Tibial artery (tissue), 4 donors: ENCODE data around the gene RASA3.
"Not testable (repeated sequence)": the region's sequence is repeated elsewhere in the genome, so short reads cannot be mapped to it uniquely, and the experiment has no call there.

Source experiments
- DNase-seq, 2 donors: peaks; one replicate each; pipeline ENCODE4 v3.0.0-alpha.2; 2019
- H3K27ac ChIP-seq, 2 donors: fragments of 200-600 bp; sonication (generic) in 1 of 2; 1 replicate in 1 of 2; 2 replicates in 1 of 2; pipeline ENCODE4 v1.5.1; 2018 to 2019; ENCODE audit warnings: mild to moderate bottlenecking in 1 of 2
- H3K27me3 ChIP-seq, 2 donors: fragments of 200-600 bp; sonication (generic) in 1 of 2; one replicate each; pipeline versions ENCODE4 v1.5.1 to v1.6.0; 2016 to 2019
- H3K36me3 ChIP-seq, 3 donors: fragments of 200-600 bp; sonication (generic) in 2 of 3; one replicate each; pipeline ENCODE4 v1.5.1; 2016 to 2019; ENCODE audit warnings: mild to moderate bottlenecking in 2 of 3
- H3K4me1 ChIP-seq, 4 donors: fragments of 200-600 bp; sonication (generic) in 2 of 4; 1 replicate in 3 of 4; 2 replicates in 1 of 4; pipeline ENCODE4 v1.5.1; 2016 to 2019
- H3K4me3 ChIP-seq, 2 donors: fragments of 200-600 bp; sonication (generic) in 1 of 2; 1 replicate in 1 of 2; 2 replicates in 1 of 2; pipeline ENCODE4 v1.5.1; 2018 to 2019; ENCODE audit warnings: mild to moderate bottlenecking in 2 of 2
- H3K9me3 ChIP-seq, 3 donors: fragments of 200-600 bp; sonication (generic) in 1 of 3; one replicate each; pipeline ENCODE4 v1.5.1; 2016 to 2019
- intact Hi-C: fragments of 100-400 bp; cut with DNase I; formaldehyde crosslinking; loops from one replicate; pipeline ENCODE4 v1.15.0; 2023; ENCODE audit warnings: low total_unique reads
- TF ChIP-seq, protein P1 (sequence below), 2 experiments: fragments of 200-600 bp in 1 of 2; fragments of 450-650 bp in 1 of 2; IDR thresholded peaks; one replicate each; pipeline ENCODE4 v1.5.1; 2017 to 2019; ENCODE audit warnings: antibody characterized with exemption in 2 of 2, mild to moderate bottlenecking in 1 of 2, moderate library complexity in 1 of 2

The RASA3 gene

DNA sequence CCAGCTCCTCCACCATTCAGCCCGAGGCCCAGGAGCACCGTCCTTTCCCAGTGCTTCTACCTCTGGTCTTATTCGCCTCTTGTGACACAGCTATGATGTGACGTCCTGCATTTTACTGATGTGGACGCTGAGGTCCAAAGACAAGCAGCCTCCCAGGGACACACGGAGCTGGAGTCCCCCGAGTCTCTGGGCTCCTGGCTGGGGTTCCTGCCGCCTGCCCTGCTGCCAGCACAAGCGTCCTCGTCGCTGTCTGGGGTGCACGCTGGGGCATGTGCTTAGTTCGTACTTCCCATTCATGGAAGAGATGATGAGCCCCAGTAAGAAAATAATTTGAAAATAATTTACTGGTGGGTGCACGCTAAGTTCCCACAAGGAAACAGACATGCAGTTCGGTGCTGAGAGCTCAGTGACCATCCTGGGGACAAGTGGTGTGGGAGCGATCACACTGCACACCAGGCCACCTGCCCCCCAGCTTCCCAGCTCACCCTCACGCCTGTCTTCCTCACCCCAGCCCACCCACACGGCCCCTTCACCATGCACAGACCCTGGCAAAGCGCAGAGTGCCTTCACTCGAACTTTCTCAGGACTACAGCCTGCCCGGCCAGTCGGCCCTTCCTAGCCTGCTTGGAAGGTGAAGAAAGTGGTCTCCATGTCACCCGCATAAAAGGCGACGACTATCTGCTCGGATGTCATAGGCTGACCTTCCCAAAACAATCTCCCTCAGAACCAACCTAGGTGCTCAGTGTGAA, 32.4 kb upstream of the RASA3 start:
- intact Hi-C loops = no loop called here
- H3K4me1 ChIP-seq = peaks cover 0 to 30% (median 23%) of the 10 kb centered on the region in 4 donors

GRCh38 chr13:114164053-114164452, 31.6 kb upstream of the RASA3 start:
- peak in 1 of 2 donors; percentile 43 for DNase-seq
- Histone ChIP-seq H3K36me3 (no peaks in the 10 kb centered on the region), H3K27me3 (peaks cover 0 to 33% of the 10 kb centered on the region in 2 donors), H3K9me3 (no peaks in the 10 kb centered on the region), H3K4me1 (peaks cover 0 to 30% (median 23%) of the 10 kb centered on the region in 4 donors), H3K27ac (no peak overlapping the region), H3K4me3 (no peak overlapping the region)
- TF ChIP-seq, protein P1, sequence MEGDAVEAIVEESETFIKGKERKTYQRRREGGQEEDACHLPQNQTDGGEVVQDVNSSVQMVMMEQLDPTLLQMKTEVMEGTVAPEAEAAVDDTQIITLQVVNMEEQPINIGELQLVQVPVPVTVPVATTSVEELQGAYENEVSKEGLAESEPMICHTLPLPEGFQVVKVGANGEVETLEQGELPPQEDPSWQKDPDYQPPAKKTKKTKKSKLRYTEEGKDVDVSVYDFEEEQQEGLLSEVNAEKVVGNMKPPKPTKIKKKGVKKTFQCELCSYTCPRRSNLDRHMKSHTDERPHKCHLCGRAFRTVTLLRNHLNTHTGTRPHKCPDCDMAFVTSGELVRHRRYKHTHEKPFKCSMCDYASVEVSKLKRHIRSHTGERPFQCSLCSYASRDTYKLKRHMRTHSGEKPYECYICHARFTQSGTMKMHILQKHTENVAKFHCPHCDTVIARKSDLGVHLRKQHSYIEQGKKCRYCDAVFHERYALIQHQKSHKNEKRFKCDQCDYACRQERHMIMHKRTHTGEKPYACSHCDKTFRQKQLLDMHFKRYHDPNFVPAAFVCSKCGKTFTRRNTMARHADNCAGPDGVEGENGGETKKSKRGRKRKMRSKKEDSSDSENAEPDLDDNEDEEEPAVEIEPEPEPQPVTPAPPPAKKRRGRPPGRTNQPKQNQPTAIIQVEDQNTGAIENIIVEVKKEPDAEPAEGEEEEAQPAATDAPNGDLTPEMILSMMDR (IDR thresholded peaks at IDR 0.05) = no peak
- intact Hi-C loops = no loop called here

More for the DNA sequence above, 32.4 kb upstream of the RASA3 start:
- H3K36me3 ChIP-seq = no peaks in the 10 kb centered on the region
- H3K27me3 ChIP-seq = peaks cover 0 to 30% of the 10 kb centered on the region in 2 donors
- H3K27ac ChIP-seq = no peak overlapping the region
- peak in 1 of 2 donors; percentile 41 for DNase-seq
- no peaks in the 10 kb centered on the region for H3K9me3 ChIP-seq
- TF ChIP-seq, protein P1 (IDR thresholded peaks at IDR 0.05) = no peak
- H3K4me3 ChIP-seq = no peak overlapping the region

DNA sequence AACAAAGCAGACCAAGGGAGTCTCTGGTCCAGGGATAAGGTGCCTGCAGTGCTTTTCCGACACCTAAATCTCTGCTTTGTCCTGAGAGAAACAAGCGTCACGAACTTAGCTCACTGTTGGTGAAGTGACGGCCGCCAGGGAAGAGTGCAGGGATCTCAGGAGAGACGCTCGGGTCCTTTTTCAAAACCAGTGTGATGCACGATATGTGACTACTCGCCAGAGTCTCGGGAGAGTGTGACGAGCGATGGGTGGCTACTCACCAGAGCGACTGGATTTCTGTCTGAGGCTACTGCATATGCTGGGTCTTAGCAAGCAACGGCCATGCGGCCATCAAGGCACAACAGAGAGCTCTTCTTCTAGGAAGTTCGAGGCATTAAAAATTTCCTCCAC, 30.1 kb upstream of the RASA3 start:
- Histone ChIP-seq H3K4me1 (peaks cover 0 to 30% (median 23%) of the 10 kb centered on the region in 4 donors), H3K27me3 (peaks cover 0 to 35% of the 10 kb centered on the region in 2 donors), H3K27ac (no peak overlapping the region), H3K36me3 (no peaks in the 10 kb centered on the region), H3K9me3 (no peaks in the 10 kb centered on the region), H3K4me3 (no peak overlapping the region)
- DNase-seq = no peak
- TF ChIP-seq, protein P1 (IDR thresholded peaks at IDR 0.05) = no peak
- intact Hi-C loops = no loop called here

DNA sequence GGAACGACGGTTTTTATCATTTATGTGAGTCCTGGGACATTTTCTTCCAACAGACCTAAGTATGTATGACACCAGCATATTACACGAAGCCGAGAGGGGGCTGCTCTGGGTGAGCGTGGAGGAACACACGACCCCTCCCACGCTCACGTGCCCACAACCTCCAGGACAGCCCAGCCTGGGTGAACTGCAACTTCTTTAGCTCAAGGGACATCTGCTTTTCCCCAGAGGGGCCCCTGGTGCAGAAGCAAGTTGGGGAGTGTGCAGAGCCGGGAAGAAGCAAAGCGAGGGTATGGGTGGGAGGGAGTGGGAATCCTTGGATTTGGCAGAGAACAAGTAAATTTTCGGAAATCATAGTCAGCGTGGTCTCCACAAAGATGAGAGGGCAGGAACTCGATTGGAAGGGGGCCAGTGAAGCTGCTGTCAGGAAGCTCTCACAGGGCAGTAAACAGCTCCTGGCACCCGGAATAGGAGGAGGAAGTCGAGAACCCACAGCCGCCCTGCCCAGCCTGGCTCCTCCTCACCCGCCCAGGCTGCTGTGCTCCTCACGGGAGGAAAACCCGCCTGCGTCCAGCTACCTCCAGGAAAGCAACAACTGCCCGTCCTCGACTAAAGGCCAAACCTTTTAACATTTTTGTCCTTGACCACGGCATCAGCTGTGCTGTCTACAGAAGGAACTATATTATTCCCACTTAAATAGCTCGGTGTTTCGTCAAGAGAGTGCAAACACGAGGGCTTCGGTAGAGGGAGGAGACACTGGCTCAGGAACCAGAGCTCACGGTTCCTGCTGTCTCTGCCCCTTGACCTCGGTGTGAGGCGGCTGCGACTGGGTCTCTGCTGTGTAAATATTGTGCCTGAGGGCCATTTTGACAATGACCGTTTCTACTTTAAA, 29.5 kb upstream of the RASA3 start:
- Histone ChIP-seq H3K36me3 (no peaks in the 10 kb centered on the region), H3K4me3 (no peak overlapping the region), H3K9me3 (no peaks in the 10 kb centered on the region), H3K27ac (no peak overlapping the region), H3K27me3 (peaks cover 0 to 35% of the 10 kb centered on the region in 2 donors), H3K4me1 (peaks cover 0 to 27% (median 20%) of the 10 kb centered on the region in 4 donors)
- intact Hi-C loops = no loop called here
- TF ChIP-seq, protein P1 (IDR thresholded peaks at IDR 0.05) = no peak
- DNase-seq = peak; percentile 58 to 64

GRCh38 chr13:114161028-114161556, 28.7 kb upstream of the RASA3 start:
- H3K4me3 ChIP-seq = no peak overlapping the region
- H3K27me3 ChIP-seq = peaks cover 0 to 35% of the 10 kb centered on the region in 2 donors
- H3K9me3 ChIP-seq = no peaks in the 10 kb centered on the region
- H3K4me1 ChIP-seq = peaks cover 0 to 19% (median 12%) of the 10 kb centered on the region in 4 donors
- intact Hi-C loops = no loop called here
- H3K27ac ChIP-seq = no peak overlapping the region
- DNase-seq = no peak
- TF ChIP-seq, protein P1 (IDR thresholded peaks at IDR 0.05) = no peak
- no peaks in the 10 kb centered on the region for H3K36me3 ChIP-seq

DNA sequence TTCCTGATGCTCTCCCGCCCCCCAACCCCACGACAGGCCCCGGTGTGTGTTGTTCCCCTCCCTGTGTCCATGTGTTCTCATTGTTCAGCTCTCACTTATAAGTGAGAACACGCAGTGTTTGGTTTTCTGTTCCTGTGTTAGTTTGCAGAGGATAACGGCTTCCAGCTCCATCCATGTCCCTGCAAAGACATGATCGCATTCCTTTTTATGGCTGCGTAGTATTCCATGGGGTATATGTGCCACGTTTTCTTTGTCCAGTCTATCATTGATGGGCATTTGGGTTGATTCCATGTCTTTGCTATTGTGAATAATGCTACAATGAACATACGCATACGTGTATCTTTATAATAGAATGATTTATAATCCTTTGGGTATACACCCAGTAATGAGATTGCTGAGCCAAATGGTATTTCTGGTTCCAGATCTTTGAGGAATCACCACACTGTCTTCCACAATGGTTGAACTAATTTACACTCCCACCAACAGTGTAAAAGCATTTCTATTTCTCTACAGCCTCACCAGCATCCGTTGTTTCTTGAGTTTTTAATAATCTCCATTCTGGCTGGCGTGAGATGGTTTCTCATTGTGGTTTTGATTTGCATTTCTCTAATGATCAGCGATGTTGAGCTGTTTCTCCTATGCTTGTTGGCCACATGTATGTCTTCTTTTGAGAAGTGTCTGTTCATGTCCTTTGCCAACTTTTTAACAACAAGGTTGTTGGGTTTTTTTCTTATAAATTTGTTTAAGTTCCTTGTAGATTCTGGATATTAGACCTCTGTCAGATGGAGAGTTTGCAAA, 26.6 kb upstream of the RASA3 start:
- Histone ChIP-seq H3K27me3 (peaks cover 0 to 33% of the 10 kb centered on the region in 2 donors), H3K4me1 (peaks cover 0 to 13% (median 9%) of the 10 kb centered on the region in 4 donors)
- H3K9me3 ChIP-seq, H3K4me3 ChIP-seq, H3K36me3 ChIP-seq, intact Hi-C loops, H3K27ac ChIP-seq, DNase-seq: not testable (repeated sequence)
